ENCODE data around the gene GRIK4. TPM values are rescaled to one million over a fixed set of nuclear protein-coding genes. Genes with fewer than 3 reads are reported as not detected.

GRIK4 gene
- total RNA-seq, 2 experiments from 2014 or later = 0.06 TPM; not detected in 1

- H4K20me1 ChIP-seq (ENCODE audit: insufficient read depth, low read length) = no peaks in the 10 kb centered on the region
- H2AFZ ChIP-seq (ENCODE audit: low read length) = no peak overlapping the region
- CTCF ChIA-PET (ENCODE audit: unreplicated experiment) = no interaction called here
- H3K4me2 ChIP-seq (ENCODE audit: low read length) = no peak overlapping the region
- H3K36me3 ChIP-seq (ENCODE audit: insufficient read depth, low read length) = no peaks in the 10 kb centered on the region
- no peaks in the 10 kb centered on the region for H3K4me1 ChIP-seq (ENCODE audit: insufficient read depth, low read length, poor library complexity, severe bottlenecking)
- no peaks in the 10 kb centered on the region for H3K79me2 ChIP-seq (ENCODE audit: insufficient read depth, low read depth, low read length)
- no peak for DNase-seq (ENCODE audit: low spot score)
- H3K9me2 ChIP-seq (ENCODE audit: insufficient read depth, low read length) = no peaks in the 10 kb centered on the region
- no peaks in the 10 kb centered on the region for H3K9me3 ChIP-seq (ENCODE audit: low read length)
- TF ChIP-seq EZH2phosphoT487 (IDR thresholded peaks at IDR 0.05; ENCODE audit: borderline replicate concordance, low read depth, low read length) = no peak
- POLR2A ChIA-PET = no interaction called here
- BruUV-seq (replicated peaks) = no TSS peak
- no peak overlapping the region for H3K4me3 ChIP-seq (ENCODE audit: low read depth, low read length, poor library complexity, severe bottlenecking)
- no peak overlapping the region for H3K27ac ChIP-seq (ENCODE audit: low read depth, low read length, poor library complexity, severe bottlenecking)
- intact Hi-C loops (cut with micrococcal nuclease; ENCODE audit: unreplicated experiment) = no loop called here
Measured at GRCh38 chr11:120880498-120881175, 369.1 kb downstream of the GRIK4 start.

GRCh38 chr11:120881596-120881995 is 370.0 kb downstream of the GRIK4 start:
- H3K4me2 ChIP-seq (ENCODE audit: low read length) = no peak overlapping the region
- intact Hi-C loops (cut with micrococcal nuclease; ENCODE audit: unreplicated experiment) = no loop called here
- ChIA-PET CTCF (ENCODE audit: unreplicated experiment) (no interaction called here), POLR2A (no interaction called here)
- H3K27ac ChIP-seq (ENCODE audit: low read depth, low read length, poor library complexity, severe bottlenecking) = no peak overlapping the region
- H3K4me3 ChIP-seq (ENCODE audit: low read depth, low read length, poor library complexity, severe bottlenecking) = no peak overlapping the region
- no peaks in the 10 kb centered on the region for H3K9me2 ChIP-seq (ENCODE audit: insufficient read depth, low read length)
- no TSS peak for BruUV-seq (replicated peaks)
- DNase-seq (ENCODE audit: low spot score) = no peak
- H3K36me3 ChIP-seq (ENCODE audit: insufficient read depth, low read length) = no peaks in the 10 kb centered on the region
- no peaks in the 10 kb centered on the region for H4K20me1 ChIP-seq (ENCODE audit: insufficient read depth, low read length)
- H3K9me3 ChIP-seq (ENCODE audit: low read length) = no peaks in the 10 kb centered on the region
- H3K79me2 ChIP-seq (ENCODE audit: insufficient read depth, low read depth, low read length) = no peaks in the 10 kb centered on the region
- TF ChIP-seq CTCF (conservative IDR thresholded peaks at IDR 0.05; ENCODE audit: low read length) (no peak), EZH2phosphoT487 (IDR thresholded peaks at IDR 0.05; ENCODE audit: borderline replicate concordance, low read depth, low read length) (no peak)
- no peaks in the 10 kb centered on the region for H3K4me1 ChIP-seq (ENCODE audit: insufficient read depth, low read length, poor library complexity, severe bottlenecking)
- no peak overlapping the region for H2AFZ ChIP-seq (ENCODE audit: low read length)

GRCh38 chr11:120882175-120882574 is 370.6 kb downstream of the GRIK4 start:
- CTCF ChIA-PET (ENCODE audit: unreplicated experiment) = no interaction called here
- Histone ChIP-seq H3K4me2 (ENCODE audit: low read length) (no peak overlapping the region), H3K27ac (ENCODE audit: low read depth, low read length, poor library complexity, severe bottlenecking) (no peak overlapping the region), H3K4me1 (ENCODE audit: insufficient read depth, low read length, poor library complexity, severe bottlenecking) (no peaks in the 10 kb centered on the region), H2AFZ (ENCODE audit: low read length) (no peak overlapping the region), H3K79me2 (ENCODE audit: insufficient read depth, low read depth, low read length) (no peaks in the 10 kb centered on the region), H4K20me1 (ENCODE audit: insufficient read depth, low read length) (no peaks in the 10 kb centered on the region), H3K4me3 (ENCODE audit: low read depth, low read length, poor library complexity, severe bottlenecking) (no peak overlapping the region), H3K9me3 (ENCODE audit: low read length) (no peaks in the 10 kb centered on the region), H3K36me3 (ENCODE audit: insufficient read depth, low read length) (no peaks in the 10 kb centered on the region), H3K9me2 (ENCODE audit: insufficient read depth, low read length) (no peaks in the 10 kb centered on the region)
- TF ChIP-seq CTCF (conservative IDR thresholded peaks at IDR 0.05; ENCODE audit: low read length) (no peak), EZH2phosphoT487 (IDR thresholded peaks at IDR 0.05; ENCODE audit: borderline replicate concordance, low read depth, low read length) (no peak)
- DNase-seq (ENCODE audit: low spot score) = no peak
- no TSS peak for BruUV-seq (replicated peaks)
- intact Hi-C loops (cut with micrococcal nuclease; ENCODE audit: unreplicated experiment) = no loop called here
- POLR2A ChIA-PET = no interaction called here

Data from OCI-LY7 (cell line).